NCI-H460 (cell line): ENCODE data around the gene SRP68. TPM values are rescaled to one million over a fixed set of nuclear protein-coding genes. Genes with fewer than 3 reads are reported as not detected.
"Not testable (repeated sequence)": the region's sequence is repeated elsewhere in the genome, so short reads cannot be mapped to it uniquely, and the experiment has no call there.

Experiments
- DNase-seq: peaks from one replicate; pipeline ENCODE4 v3.0.0-alpha.2; 2016; ENCODE audit warnings: low read depth; ENCODE audit errors: extremely low read depth
- total RNA-seq: library from RNA; depleted of rRNA; stranded (reverse); fragments of >200 nt; shearing (Covaris generic); gene quantifications from 2 replicates; pipeline ENCODE4 v1.2.3, GENCODE V29; 2014

The SRP68 gene
- total RNA-seq, 1 experiment from 2014 or later = 34.9 TPM

DNA sequence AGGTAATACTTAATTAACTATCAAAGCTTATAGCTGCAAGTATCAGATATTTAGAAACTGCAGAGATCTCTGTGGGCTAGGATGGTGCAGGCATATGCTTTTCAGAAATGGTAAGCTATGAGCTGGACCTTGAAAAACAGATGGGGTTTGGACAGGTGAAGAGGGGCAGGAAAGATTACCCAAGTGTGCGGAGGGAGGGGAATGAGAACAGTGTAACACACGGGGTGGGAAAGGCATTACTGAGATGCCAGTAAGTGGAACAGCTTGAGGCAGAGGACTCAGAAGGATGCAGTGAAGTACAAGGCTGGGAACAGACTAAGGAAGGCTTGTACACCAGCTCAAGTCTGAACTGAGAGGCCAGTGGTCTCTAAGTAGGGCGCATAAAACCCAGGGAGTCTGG is 23.1 kb downstream of the SRP68 start:
- no peak for DNase-seq

- DNase-seq = no peak
Observed at GRCh38 chr17:76048711-76049110, 23.6 kb downstream of the SRP68 start.

- DNase-seq = no peak
Observed at GRCh38 chr17:76048025-76048605, 24.2 kb downstream of the SRP68 start.

DNA sequence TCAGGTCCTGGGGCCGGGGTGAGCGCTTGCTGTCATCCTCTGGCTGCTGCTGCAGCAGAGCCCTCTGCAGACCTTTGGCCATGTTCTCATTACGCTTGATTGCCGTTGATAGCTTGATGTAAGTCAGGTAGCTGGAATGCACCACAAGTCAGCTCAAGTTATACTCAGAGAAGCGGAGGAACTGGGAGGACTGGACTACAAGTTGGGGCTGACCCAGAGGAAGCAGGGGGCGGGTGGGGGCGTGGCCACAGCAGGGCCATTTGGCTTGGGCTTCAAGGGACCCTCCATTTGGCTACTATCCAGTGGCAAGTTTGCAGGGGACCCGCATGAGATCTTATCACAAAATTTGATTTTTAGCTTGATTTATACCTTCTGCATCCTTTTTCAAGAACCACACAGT is 26.3 kb downstream of the SRP68 start:
- no peak for DNase-seq

DNA sequence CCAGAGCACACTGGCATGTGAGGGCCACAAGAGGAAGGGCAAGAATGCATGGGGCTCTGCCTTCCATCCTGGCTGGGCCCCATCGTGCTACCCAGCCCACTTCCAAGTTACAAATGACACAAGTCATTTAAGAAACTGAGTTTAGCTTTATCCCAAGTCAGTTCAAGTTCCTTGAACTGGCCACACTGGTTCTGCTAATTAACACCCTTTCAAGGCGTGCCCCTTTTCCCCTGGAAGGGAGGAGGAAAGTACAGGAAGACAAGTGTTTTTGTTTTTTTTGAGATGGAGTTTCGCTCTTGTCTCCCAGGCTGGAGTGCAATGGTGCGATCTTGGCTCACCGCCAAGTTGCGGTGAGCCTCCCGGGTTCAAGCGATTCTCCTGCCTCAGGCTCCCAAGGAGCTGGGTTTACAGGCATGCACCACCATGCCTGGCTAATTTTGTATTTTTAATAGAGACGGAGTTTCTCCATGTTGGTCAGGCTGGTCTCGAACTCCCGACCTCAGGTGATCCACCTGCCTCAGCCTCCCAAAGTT is 27.8 kb downstream of the SRP68 start:
- DNase-seq = not testable (repeated sequence)

- DNase-seq = not testable (repeated sequence)
Observed at GRCh38 chr17:76042868-76043267, 29.4 kb downstream of the SRP68 start.

- DNase-seq = no peak
Observed at GRCh38 chr17:76040376-76040775, 31.9 kb downstream of the SRP68 start.

DNA sequence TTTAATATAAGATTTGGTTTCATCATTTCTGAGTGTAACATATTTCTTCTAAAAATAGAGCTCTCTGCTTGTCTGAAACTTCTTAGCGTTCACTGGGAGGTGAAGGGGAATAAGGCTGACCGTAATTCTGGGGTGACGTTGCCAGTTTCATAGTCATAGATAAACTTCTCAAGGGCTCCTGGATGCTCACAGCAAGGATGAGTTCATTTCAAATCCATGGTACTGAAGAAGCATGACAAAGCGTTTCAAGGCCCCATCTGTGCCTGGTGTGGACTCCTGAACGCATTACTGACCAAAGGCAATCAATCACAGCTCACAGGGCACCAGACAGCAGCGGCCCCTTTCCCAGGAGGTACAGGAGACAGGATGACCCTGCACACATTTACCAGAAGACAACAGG is 33.2 kb downstream of the SRP68 start:
- DNase-seq = no peak

DNA sequence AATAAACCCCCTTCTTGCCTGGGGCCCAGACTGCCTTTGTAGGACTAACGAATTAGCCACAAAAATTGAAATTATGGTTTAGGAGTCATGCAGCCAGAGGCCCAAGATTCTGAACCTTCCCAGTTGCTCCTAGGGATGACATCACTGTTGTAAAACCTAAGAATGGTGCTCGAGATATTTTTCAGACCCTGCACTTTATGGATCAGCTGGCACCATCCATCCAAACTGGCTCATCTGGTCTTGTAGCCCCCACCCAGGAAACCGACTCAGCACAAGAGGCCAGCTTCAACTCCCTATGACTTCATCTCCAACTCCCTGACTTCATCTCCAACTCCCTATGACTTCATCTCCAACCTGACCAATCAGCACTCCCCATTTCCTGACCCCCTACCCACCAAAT is 34.3 kb downstream of the SRP68 start:
- no peak for DNase-seq

DNA sequence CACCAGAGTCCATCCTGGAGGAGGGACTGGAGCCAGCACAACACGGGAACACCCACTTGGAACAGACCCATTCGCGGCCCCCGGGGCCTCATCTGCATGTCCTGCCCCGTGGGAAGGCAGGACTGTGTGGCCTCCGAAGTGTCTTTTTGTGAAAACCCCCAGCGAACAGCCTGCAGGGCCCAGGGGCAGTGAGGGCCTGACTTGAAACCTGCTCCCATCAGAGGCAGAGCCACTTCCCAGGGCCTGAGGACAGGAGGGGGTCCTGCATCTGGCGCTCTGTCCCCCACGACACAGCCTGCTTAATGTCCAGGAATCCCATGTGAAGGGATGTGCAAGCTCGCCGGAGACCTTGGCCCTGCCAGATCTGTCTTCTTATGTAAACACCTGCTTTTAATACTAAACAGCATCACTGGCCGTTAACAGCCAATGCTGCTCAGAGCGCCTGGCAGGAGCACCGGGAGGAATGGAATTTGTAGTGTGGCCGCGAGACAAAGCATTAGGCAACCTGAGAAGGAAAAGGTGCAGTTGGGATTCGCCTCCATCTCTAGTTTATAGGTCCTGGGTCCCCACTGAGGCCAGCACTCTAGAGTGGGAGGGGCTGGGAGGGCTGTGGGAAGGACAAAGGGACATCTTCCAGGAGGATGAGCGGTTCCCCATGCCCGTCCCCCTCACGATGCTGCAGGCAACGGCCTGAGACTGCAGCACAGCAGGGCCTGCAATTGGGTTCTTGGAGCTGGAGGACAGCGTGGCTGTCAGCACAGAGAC is 35.6 kb downstream of the SRP68 start:
- DNase-seq = no peak

DNA sequence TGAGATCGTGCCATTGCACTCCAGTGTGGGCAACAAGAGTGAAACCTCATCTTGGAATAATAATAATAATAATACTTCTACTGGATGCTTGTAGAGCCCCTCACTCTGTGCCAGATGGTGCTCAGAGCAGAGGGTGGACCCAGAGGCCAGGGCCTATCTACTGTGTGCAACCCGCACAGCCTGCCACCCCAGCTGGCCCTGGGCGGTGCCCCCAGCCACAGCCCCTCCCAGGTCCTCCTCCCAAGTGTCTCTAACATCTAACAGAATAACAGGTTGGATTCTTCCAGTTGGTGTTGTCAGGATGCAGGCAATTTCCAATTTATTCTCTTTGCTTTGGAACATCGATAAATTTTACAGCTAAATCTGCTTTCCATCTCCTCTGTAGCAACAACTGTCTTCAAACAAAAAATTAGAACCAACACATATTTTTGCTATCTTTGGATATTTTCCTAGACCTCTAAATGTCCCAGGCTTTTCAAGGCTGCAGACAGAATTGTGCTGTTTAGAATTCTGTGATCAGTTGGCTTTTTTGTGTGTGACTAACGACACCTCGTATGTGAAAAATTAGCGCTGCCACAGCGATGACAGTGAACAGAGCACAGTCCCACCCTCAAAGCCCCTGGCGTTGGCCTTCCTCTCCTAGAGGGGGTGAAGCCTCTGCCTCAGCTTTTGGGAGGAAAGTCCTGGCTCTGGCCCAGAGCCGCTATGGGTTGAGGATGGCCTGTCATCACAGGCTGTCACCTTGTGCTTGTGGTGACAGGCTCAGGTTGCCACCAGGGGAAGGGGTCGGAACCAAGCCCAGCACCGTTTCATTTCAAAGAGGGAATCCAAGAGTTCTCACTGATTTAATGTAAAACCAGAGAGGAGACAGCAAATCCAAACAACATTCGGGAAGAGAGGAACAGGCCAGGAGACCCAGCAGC is 37.6 kb downstream of the SRP68 start:
- no peak for DNase-seq

DNA sequence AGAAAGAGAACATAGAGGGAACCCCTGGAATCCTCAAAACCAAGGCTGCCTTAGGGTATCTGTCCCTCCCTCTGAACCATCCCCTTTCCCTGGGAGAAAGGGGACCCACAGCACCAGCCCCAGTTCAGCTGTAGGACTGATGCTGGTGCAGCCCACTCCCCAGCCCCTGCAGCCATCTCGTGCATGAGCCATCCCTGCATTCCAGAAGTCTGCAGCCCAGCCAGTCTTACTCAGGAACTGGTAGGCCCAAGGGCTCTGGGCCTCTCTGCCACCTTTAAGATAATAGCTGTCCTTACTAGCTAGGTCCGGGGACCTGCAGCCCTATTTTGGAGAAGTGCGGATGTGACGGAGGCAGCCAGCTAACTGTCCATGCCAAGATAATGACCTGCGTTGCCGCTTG is 39.2 kb downstream of the SRP68 start:
- no peak for DNase-seq

DNA sequence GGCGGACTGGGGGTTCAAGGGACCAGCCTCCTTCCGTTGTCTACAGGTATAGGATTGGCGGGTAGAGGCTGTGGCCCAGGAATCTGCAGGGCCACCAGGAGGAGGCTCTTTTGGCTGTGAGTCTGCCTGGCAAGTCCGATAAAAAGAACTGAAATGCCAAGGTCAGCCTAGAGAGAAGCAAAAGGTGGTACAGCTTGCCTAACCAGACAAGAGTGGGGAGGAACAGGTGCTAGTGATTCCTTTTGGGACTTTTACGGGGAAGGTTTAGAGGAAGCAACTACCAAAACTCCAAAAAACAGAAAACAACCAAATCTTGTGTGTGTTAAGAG is 39.6 kb downstream of the SRP68 start:
- no peak for DNase-seq

GRCh38 chr17:76032073-76032779 is 40.1 kb downstream of the SRP68 start:
- no peak for DNase-seq

GRCh38 chr17:76027159-76027839 is 45.0 kb downstream of the SRP68 start, which contains the start of gene EVPL:
TSS of gene EVPL (minus strand) at chr17:76027306. CDS start at chr17:76027198, 108 bp downstream.
- peak; percentile 73 for DNase-seq

DNA sequence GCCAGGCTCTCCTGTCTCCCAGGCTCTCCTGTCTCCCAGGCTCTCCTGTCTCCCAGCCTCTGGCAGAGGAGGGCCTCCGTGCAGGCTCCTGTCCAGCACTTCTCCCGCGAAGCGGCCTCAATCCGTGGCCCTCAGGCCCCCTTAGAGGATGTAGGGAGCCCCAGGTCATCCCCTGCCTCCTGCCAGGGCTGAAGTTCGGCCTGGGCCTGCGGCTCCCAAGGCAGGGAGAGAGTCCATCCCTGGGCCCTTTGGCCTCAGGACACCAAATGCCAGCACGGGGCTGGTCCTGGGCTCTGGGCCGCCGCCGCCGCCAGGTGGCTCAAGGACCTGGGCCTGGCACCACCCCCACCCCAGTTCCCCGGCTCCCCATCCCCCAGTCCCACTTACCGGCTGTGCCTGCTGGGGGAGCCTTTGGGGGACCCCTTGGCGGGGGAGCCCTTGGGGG is 45.6 kb downstream of the SRP68 start:
- no peak for DNase-seq

- no peak for DNase-seq
Observed at GRCh38 chr17:76025294-76025693, 47.0 kb downstream of the SRP68 start.

GRCh38 chr17:76024353-76024752 is 48.0 kb downstream of the SRP68 start:
- no peak for DNase-seq

GRCh38 chr17:76023900-76024237 is 48.4 kb downstream of the SRP68 start:
- DNase-seq = no peak
